Trophoblast cell (in vitro differentiated cells and primary cell): ENCODE measurements around the gene PRKN.
A peak's percentile ranks its signal among the peaks of the same experiment; 100 is the strongest.

Experiments
- DNase-seq, 2 donors: peaks; one replicate each; pipeline ENCODE4 v3.0.0-alpha.2; 2016
- H2AFZ ChIP-seq: 2 replicates; pipeline ENCODE4 v1.6.1; 2013; ENCODE audit warnings: low read length, moderate library complexity, mild to moderate bottlenecking; ENCODE audit not compliant: insufficient read depth, poor library complexity
- H2AK5ac ChIP-seq: 2 replicates; pipeline ENCODE4 v1.6.1; 2013; ENCODE audit warnings: mild to moderate bottlenecking, low read length
- H2BK120ac ChIP-seq: 2 replicates; pipeline ENCODE4 v1.6.1; 2013; ENCODE audit warnings: low read length, mild to moderate bottlenecking, moderate library complexity; ENCODE audit not compliant: insufficient read depth, poor library complexity
- H2BK12ac ChIP-seq: 2 replicates; pipeline ENCODE4 v1.6.1; 2013; ENCODE audit warnings: mild to moderate bottlenecking, low read length, moderate library complexity
- H2BK5ac ChIP-seq: 2 replicates; pipeline ENCODE4 v1.6.1; 2013; ENCODE audit warnings: low read length, low read depth, moderate library complexity, mild to moderate bottlenecking; ENCODE audit not compliant: poor library complexity
- H3K14ac ChIP-seq: 2 replicates; pipeline ENCODE4 v1.6.1; 2013; ENCODE audit warnings: mild to moderate bottlenecking, low read length
- H3K18ac ChIP-seq: 2 replicates; pipeline ENCODE4 v1.6.1; 2013; ENCODE audit warnings: mild to moderate bottlenecking, low read length
- H3K23ac ChIP-seq: 2 replicates; pipeline ENCODE4 v1.6.1; 2013; ENCODE audit warnings: low read length
- H3K27ac ChIP-seq: 2 replicates; pipeline ENCODE4 v1.5.1; 2013; ENCODE audit warnings: low read depth, mild to moderate bottlenecking, inconsistent platforms, low read length, moderate library complexity
- H3K27me3 ChIP-seq: 2 replicates; pipeline ENCODE4 v1.6.1; 2013; ENCODE audit warnings: inconsistent platforms, mild to moderate bottlenecking, low read length, moderate library complexity; ENCODE audit not compliant: insufficient read depth
- H3K36me3 ChIP-seq, 2 experiments: 1 replicate in 1 of 2; 2 replicates in 1 of 2; pipeline ENCODE4 v1.6.1; 2013; ENCODE audit warnings: low read length in 2 of 2, mild to moderate bottlenecking in 2 of 2, moderate library complexity in 1 of 2; ENCODE audit not compliant: insufficient read depth in 2 of 2, control insufficient read depth in 1 of 2
- H3K4ac ChIP-seq: 2 replicates; pipeline ENCODE4 v1.6.1; 2013; ENCODE audit warnings: low read depth, mild to moderate bottlenecking, low read length, moderate library complexity
- H3K4me1 ChIP-seq, 2 experiments: 1 replicate in 1 of 2; 2 replicates in 1 of 2; pipeline ENCODE4 v1.6.1; 2013; ENCODE audit warnings: low read length in 2 of 2, mild to moderate bottlenecking in 2 of 2, moderate library complexity in 1 of 2; ENCODE audit not compliant: insufficient read depth in 2 of 2, control insufficient read depth in 1 of 2
- H3K4me2 ChIP-seq: 2 replicates; pipeline ENCODE4 v1.6.1; 2013; ENCODE audit warnings: inconsistent platforms, mild to moderate bottlenecking, low read length, moderate library complexity
- H3K4me3 ChIP-seq: 2 replicates; pipeline ENCODE4 v1.5.1; 2013; ENCODE audit warnings: mild to moderate bottlenecking, low read depth, low read length, inconsistent platforms
- H3K79me1 ChIP-seq: one replicate; pipeline ENCODE4 v1.6.1; 2013; ENCODE audit warnings: low read length
- H3K79me2 ChIP-seq: 2 replicates; pipeline ENCODE4 v1.6.1; 2013; ENCODE audit warnings: low read length, mild to moderate bottlenecking; ENCODE audit not compliant: control insufficient read depth, insufficient read depth, poor library complexity
- H3K9ac ChIP-seq: 2 replicates; pipeline ENCODE4 v1.6.1; 2013; ENCODE audit warnings: mild to moderate bottlenecking, low read length
- H3K9me3 ChIP-seq: 2 replicates; pipeline ENCODE4 v1.6.1; 2013; ENCODE audit warnings: low read depth, mild to moderate bottlenecking, control low read depth, inconsistent platforms, low read length; ENCODE audit not compliant: insufficient read depth
- H4K12ac ChIP-seq: 2 replicates; pipeline ENCODE4 v1.6.1; 2013; ENCODE audit warnings: low read depth, mild to moderate bottlenecking, low read length, moderate library complexity
- H4K8ac ChIP-seq: 2 replicates; pipeline ENCODE4 v1.6.1; 2013; ENCODE audit warnings: low read depth, mild to moderate bottlenecking, low read length, moderate library complexity
- H4K91ac ChIP-seq: one replicate; pipeline ENCODE4 v1.6.1; 2013; ENCODE audit warnings: low read depth, mild to moderate bottlenecking, low read length, moderate library complexity
- WGBS: extraction: QIAGEN DNeasy Blood & Tissue Kit; methylation state at CpG from one replicate; pipeline ENCODE4 v1.1.7; 2013; ENCODE audit warnings: missing lambda C conversion rate; ENCODE audit not compliant: insufficient read length, insufficient coverage; ENCODE audit errors: extremely low coverage; 5-methylcytosine and 5-hydroxymethylcytosine counted together

The PRKN gene

GRCh38 chr6:162154001-162154400, 573.6 kb downstream of the PRKN start:
- Histone ChIP-seq H4K12ac (no peak overlapping the region), H4K91ac (no peak overlapping the region), H2BK5ac (no peak overlapping the region), H3K9me3 (peaks cover 4% of the 10 kb centered on the region), H3K4me3 (no peak overlapping the region), H4K8ac (no peak overlapping the region), H3K23ac (no peak overlapping the region), H3K4me2 (no peak overlapping the region), H3K4ac (no peak overlapping the region), H2BK12ac (no peak overlapping the region), H3K27me3 (no peaks in the 10 kb centered on the region), H2BK120ac (no peak overlapping the region), H2AK5ac (no peak overlapping the region), H3K79me1 (no peaks in the 10 kb centered on the region), H3K27ac (no peak overlapping the region), H3K36me3 (no peaks in the 10 kb centered on the region), H3K4me1 (no peaks in the 10 kb centered on the region), H2AFZ (no peak overlapping the region), H3K18ac (no peak overlapping the region), H3K79me2 (no peaks in the 10 kb centered on the region), H3K14ac (no peak overlapping the region), H3K9ac (no peak overlapping the region)
- DNase-seq = no peak
- no CpG with 5 or more reads among the region's 4 CpGs for WGBS

- no peak overlapping the region for H3K18ac ChIP-seq
- no peak overlapping the region for H2AK5ac ChIP-seq
Measured at GRCh38 chr6:162153120-162153519, 574.4 kb downstream of the PRKN start.

GRCh38 chr6:162151021-162151665, 576.4 kb downstream of the PRKN start:
- Histone ChIP-seq H3K18ac (no peak overlapping the region), H3K4ac (no peak overlapping the region), H3K79me2 (no peaks in the 10 kb centered on the region), H2BK5ac (no peak overlapping the region), H4K91ac (no peak overlapping the region), H3K4me1 (no peaks in the 10 kb centered on the region), H3K4me2 (no peak overlapping the region), H3K79me1 (no peaks in the 10 kb centered on the region), H3K27me3 (no peaks in the 10 kb centered on the region), H3K9me3 (peaks cover 4% of the 10 kb centered on the region), H4K8ac (no peak overlapping the region), H3K27ac (no peak overlapping the region), H3K9ac (no peak overlapping the region), H2BK120ac (no peak overlapping the region), H3K4me3 (no peak overlapping the region), H3K23ac (no peak overlapping the region), H2AK5ac (no peak overlapping the region), H4K12ac (no peak overlapping the region), H3K14ac (no peak overlapping the region), H2AFZ (no peak overlapping the region), H3K36me3 (no peaks in the 10 kb centered on the region), H2BK12ac (no peak overlapping the region)
- no CpG with 5 or more reads among the region's 6 CpGs for WGBS
- peak in 1 of 2 donors; percentile 5 for DNase-seq

More at GRCh38 chr6:162153120-162153519, 574.4 kb downstream of the PRKN start:
- H3K9me3 ChIP-seq = peaks cover 4% of the 10 kb centered on the region
- no peaks in the 10 kb centered on the region for H3K4me1 ChIP-seq
- no peak overlapping the region for H2BK120ac ChIP-seq
- no peak overlapping the region for H3K4me2 ChIP-seq
- H4K8ac ChIP-seq = no peak overlapping the region
- H3K14ac ChIP-seq = no peak overlapping the region
- no peak overlapping the region for H2AFZ ChIP-seq
- H3K36me3 ChIP-seq = no peaks in the 10 kb centered on the region
- H4K12ac ChIP-seq = no peak overlapping the region
- no peak overlapping the region for H2BK12ac ChIP-seq
- H3K23ac ChIP-seq = no peak overlapping the region
- H3K27ac ChIP-seq = no peak overlapping the region
- H3K79me2 ChIP-seq = no peaks in the 10 kb centered on the region
- no peak overlapping the region for H3K4ac ChIP-seq
- no peak for DNase-seq
- no peaks in the 10 kb centered on the region for H3K27me3 ChIP-seq
- no peaks in the 10 kb centered on the region for H3K79me1 ChIP-seq
- H4K91ac ChIP-seq = no peak overlapping the region
- H3K9ac ChIP-seq = no peak overlapping the region
- H3K4me3 ChIP-seq = no peak overlapping the region
- WGBS = no CpG with 5 or more reads among the region's 7 CpGs
- no peak overlapping the region for H2BK5ac ChIP-seq

- Histone ChIP-seq H3K4me1 (no peaks in the 10 kb centered on the region), H3K79me2 (no peaks in the 10 kb centered on the region), H3K23ac (no peak overlapping the region), H2AK5ac (no peak overlapping the region), H4K12ac (no peak overlapping the region), H3K4me3 (no peak overlapping the region), H3K14ac (no peak overlapping the region), H3K36me3 (no peaks in the 10 kb centered on the region), H3K4ac (no peak overlapping the region), H3K9me3 (peaks cover 4% of the 10 kb centered on the region), H3K27me3 (no peaks in the 10 kb centered on the region), H3K18ac (no peak overlapping the region), H2BK12ac (no peak overlapping the region), H4K8ac (no peak overlapping the region), H2BK5ac (no peak overlapping the region), H3K4me2 (no peak overlapping the region), H3K9ac (no peak overlapping the region), H4K91ac (no peak overlapping the region), H2BK120ac (no peak overlapping the region), H3K79me1 (no peaks in the 10 kb centered on the region), H2AFZ (no peak overlapping the region), H3K27ac (no peak overlapping the region)
- no CpG with 5 or more reads among the region's 7 CpGs for WGBS
- no peak for DNase-seq
Measured at GRCh38 chr6:162150295-162150694, 577.3 kb downstream of the PRKN start.
